Gastroesophageal sphincter (tissue), 3 donors: ENCODE data around the gene SLC35C1.
"Not testable (repeated sequence)": the region's sequence is repeated elsewhere in the genome, so short reads cannot be mapped to it uniquely, and the experiment has no call there.

Experiments
- CTCF ChIP-seq, 4 experiments: fragments of 200-600 bp in 2 of 4; fragments of 450-650 bp in 2 of 4; sonication (generic) in 1 of 4; IDR thresholded peaks; one replicate each; pipeline ENCODE4 v1.5.1; 2017 to 2019; ENCODE audit warnings: antibody characterized with exemption in 4 of 4, mild to moderate bottlenecking in 2 of 4, moderate library complexity in 2 of 4
- POLR2A ChIP-seq, 2 donors: fragments of 450-650 bp; IDR thresholded peaks; one replicate each; pipeline ENCODE4 v1.6.1; 2017; ENCODE audit warnings: antibody characterized with exemption in 2 of 2, mild to moderate bottlenecking in 2 of 2, moderate library complexity in 1 of 2
- POLR2AphosphoS5 ChIP-seq: sonication (generic); formaldehyde crosslinking; IDR thresholded peaks from one replicate; pipeline ENCODE4 v1.6.1; 2017; ENCODE audit warnings: antibody characterized with exemption

DNA sequence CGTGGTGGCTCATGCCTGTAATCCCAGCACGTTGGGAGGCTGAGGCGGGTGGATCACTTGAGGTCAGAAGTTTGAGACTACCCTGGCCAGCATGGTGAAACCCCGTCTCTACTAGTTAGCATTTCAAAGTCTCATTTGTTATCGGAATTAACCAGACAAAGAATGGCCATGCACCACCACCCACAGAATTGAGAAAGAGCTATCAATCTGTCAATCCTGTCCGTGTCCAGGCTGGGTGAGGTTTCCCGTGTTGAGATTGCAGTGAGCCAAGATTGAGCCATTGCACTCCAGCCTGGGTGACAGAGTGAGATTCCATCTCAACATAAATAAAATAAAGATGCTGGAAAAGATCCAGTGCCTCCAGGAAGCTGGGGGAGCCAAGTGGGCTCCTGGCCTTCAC lies 21.5 kb downstream of the SLC35C1 start:
- TF ChIP-seq POLR2A (IDR thresholded peaks at IDR 0.05); CTCF (IDR thresholded peaks at IDR 0.05); POLR2AphosphoS5: not testable (repeated sequence)
